Esophagus muscularis mucosa (tissue), 4 donors: ENCODE measurements around the gene ZBTB34.

Experiments used
- CTCF ChIP-seq, 3 experiments: fragments of 200-600 bp in 2 of 3; fragments of 450-650 bp in 1 of 3; sonication (generic) in 2 of 3; IDR thresholded peaks; one replicate each; pipeline ENCODE4 v1.5.1; 2017 to 2019; ENCODE audit warnings: antibody characterized with exemption in 3 of 3, mild to moderate bottlenecking in 2 of 3, moderate library complexity in 1 of 3
- EP300 ChIP-seq: sonication (generic); formaldehyde crosslinking; IDR thresholded peaks from one replicate; pipeline ENCODE4 v1.6.1; 2017; ENCODE audit warnings: antibody characterized with exemption
- POLR2A ChIP-seq: fragments of 450-650 bp; IDR thresholded peaks from one replicate; pipeline ENCODE4 v1.6.1; 2017; ENCODE audit warnings: antibody characterized with exemption, moderate library complexity, mild to moderate bottlenecking, low read depth
- POLR2AphosphoS5 ChIP-seq, 2 donors: sonication (generic); formaldehyde crosslinking; IDR thresholded peaks; one replicate each; pipeline ENCODE4 v1.6.1; 2017; ENCODE audit warnings: antibody characterized with exemption in 2 of 2

- TF ChIP-seq CTCF (IDR thresholded peaks at IDR 0.05) (no peak), POLR2A (no peak), POLR2AphosphoS5 (IDR thresholded peaks at IDR 0.05) (no peak), EP300 (no peak)
Observed at GRCh38 chr9:126813072-126813471, 47.4 kb upstream of the ZBTB34 start.
